Measurements from ENCODE around the gene RAB8A.
A peak's percentile ranks its signal among the peaks of the same experiment; 100 is the strongest.

GRCh38 chr19:16117594-16118033 is 5.9 kb downstream of the RAB8A start:
- TF ChIP-seq CTCF (IDR thresholded peaks at IDR 0.05; ENCODE audit: low read depth, low read length) (peak; percentile 80), EZH2phosphoT487 (IDR thresholded peaks at IDR 0.05; ENCODE audit: low read depth) (no peak)
